IPS DF 6.9 (cell line): Measurements from ENCODE around the gene GSK3B.

Experiments
- DNase-seq: peaks from one replicate; pipeline ENCODE4 v3.0.0-alpha.2; 2013; ENCODE audit warnings: low read depth, low spot score
- H3K27ac ChIP-seq: one replicate; pipeline ENCODE4 v1.5.1; 2013; ENCODE audit warnings: low read length, control low read depth
- H3K27me3 ChIP-seq: 2 replicates; pipeline ENCODE4 v1.6.1; 2013; ENCODE audit warnings: mild to moderate bottlenecking, low read length; ENCODE audit not compliant: control insufficient read depth, insufficient read depth
- H3K36me3 ChIP-seq: 2 replicates; pipeline ENCODE4 v1.6.1; 2013; ENCODE audit warnings: low read length; ENCODE audit not compliant: control insufficient read depth, insufficient read depth
- H3K4me1 ChIP-seq: 2 replicates; pipeline ENCODE4 v1.6.1; 2013; ENCODE audit warnings: low read length; ENCODE audit not compliant: control insufficient read depth, insufficient read depth
- H3K4me3 ChIP-seq: 2 replicates; pipeline ENCODE4 v1.5.1; 2013; ENCODE audit warnings: mild to moderate bottlenecking, low read length
- H3K9me3 ChIP-seq: 2 replicates; pipeline ENCODE4 v1.6.1; 2013; ENCODE audit warnings: low read length, inconsistent platforms; ENCODE audit not compliant: control insufficient read depth, insufficient read depth
- WGBS: extraction: QIAGEN DNeasy Blood & Tissue Kit; methylation state at CpG from one replicate; pipeline ENCODE4 v1.1.7; 2013; ENCODE audit warnings: mixed read lengths, missing lambda C conversion rate; ENCODE audit not compliant: insufficient read length, insufficient coverage; 5-methylcytosine and 5-hydroxymethylcytosine counted together

GSK3B gene

DNA sequence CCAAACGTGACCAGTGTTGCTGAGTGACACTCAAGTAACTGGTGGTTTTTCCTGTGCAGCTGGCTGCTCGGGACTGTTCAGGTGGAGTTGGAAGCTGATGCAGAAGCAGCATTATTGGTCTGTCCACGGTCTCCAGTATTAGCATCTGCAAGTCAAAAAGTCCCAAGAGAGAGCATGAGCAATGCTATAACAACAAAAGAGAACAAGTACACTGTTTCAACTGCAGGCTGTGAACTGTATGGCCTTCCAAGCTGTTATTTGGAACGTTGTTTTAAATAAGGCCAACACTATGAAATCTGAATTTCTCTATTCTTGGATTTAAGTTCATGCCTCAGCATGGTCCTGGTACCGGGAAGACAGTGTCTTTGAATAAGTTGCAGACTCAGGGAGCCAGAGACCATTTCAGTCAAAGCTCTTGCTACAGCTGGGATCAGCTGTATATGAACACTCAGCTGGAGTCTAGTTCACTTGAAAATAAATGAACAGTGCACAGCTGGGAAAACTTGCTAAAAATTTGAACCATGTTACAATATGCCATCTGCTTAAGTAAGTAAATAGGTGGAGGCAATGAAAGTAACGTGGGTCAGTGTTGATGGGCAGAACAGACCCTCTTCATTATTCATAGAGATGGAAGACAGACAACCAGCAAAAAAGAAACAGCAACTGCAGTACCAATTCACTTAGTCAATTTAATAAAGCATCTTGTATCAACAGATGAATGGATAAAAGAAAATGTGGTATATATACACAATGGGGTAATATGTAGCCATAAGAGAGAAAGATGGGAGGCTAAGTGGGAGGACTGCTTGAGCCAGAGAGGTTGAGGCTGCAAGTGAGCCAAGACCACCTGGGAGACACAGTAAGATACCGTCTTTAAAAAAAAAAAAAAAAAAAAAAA lies 267.3 kb downstream of the GSK3B start:
- Histone ChIP-seq H3K27me3 (no peaks in the 10 kb centered on the region), H3K36me3 (no peaks in the 10 kb centered on the region), H3K27ac (no peak overlapping the region), H3K4me1 (peaks cover 1% of the 10 kb centered on the region; the same call in 1 of the 2 replicates), H3K9me3 (no peaks in the 10 kb centered on the region), H3K4me3 (no peak overlapping the region)
- no CpG with 5 or more reads among the region's 7 CpGs for WGBS
- no peak for DNase-seq

DNA sequence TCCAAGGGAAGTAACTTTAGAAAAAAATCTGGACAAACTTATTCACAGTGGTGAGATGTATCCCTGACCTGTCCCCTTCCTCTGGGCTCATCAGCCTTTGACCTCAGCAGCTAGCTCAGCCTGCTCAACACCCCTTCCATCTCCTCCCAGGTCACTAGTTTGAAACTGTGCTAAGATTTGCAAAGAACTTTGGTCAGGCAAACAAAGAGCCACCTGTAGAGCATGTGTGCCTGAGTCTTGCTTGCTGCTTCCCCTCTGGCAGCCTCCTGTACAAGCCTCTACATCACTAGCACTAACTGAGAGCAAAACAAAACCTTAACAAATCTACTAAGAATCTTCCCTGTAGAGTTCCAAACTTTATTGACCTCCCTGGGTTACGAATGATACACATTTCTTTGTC lies 268.4 kb downstream of the GSK3B start:
- no peak for DNase-seq
- no peak overlapping the region for H3K4me3 ChIP-seq
- H3K36me3 ChIP-seq, result no peaks in the 10 kb centered on the region
- H3K27ac ChIP-seq, result no peak overlapping the region
- no peaks in the 10 kb centered on the region for H3K9me3 ChIP-seq
- WGBS, result no CpG with 5 or more reads among the region's 1 CpG
- H3K27me3 ChIP-seq, result no peaks in the 10 kb centered on the region
- peaks cover 1% of the 10 kb centered on the region; the same call in 1 of the 2 replicates for H3K4me1 ChIP-seq

DNA sequence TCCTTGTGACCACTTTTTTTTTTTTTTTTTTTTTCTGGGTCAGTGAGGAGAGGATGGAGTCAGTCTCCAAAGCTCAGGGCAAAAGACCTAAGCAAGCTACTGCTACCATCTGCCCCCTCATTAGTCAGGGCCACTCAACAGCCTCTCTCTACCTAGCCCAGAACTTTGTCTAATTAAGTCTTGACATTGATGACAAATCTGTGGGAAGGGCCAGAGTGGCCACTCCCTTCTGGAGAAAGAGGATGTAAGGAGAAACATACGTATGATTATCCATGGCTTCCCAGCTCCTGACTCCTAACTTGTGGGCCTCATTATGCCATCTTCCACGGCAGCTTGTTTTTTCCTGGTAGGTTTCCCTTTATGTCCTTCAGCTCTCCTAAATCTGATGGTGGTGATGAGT lies 274.4 kb downstream of the GSK3B start:
- DNase-seq, result no peak
- H3K4me3 ChIP-seq, result no peak overlapping the region; the same call in 1 of the 2 replicates

DNA sequence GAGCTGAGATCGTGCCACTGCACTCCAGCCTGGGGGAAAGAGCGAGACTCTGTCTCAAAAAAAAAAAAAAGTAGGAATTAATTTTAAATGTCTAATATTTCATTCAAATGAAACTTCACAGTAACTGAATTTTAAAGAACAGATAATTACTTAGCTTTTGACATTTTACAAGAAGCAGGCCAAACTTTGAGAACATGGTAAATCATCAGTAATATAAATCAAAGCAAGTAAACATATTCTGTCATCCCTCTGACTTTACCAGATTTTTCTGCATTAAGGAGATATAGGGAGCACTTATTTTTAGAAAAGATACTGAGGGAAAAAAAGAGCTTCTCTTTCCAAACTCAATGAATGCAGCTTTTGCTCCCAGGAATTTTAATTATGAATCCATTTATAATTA lies 275.3 kb downstream of the GSK3B start:
- Histone ChIP-seq H3K36me3 (no peaks in the 10 kb centered on the region), H3K27me3 (no peaks in the 10 kb centered on the region), H3K4me1 (no peaks in the 10 kb centered on the region), H3K27ac (no peak overlapping the region), H3K4me3 (no peak overlapping the region), H3K9me3 (no peaks in the 10 kb centered on the region)
- DNase-seq, result no peak
- no CpG with 5 or more reads among the region's 2 CpGs for WGBS

More for the DNA sequence above, 274.4 kb downstream of the GSK3B start:
- H3K27ac ChIP-seq, result no peak overlapping the region
- H3K9me3 ChIP-seq, result no peaks in the 10 kb centered on the region
- H3K36me3 ChIP-seq, result no peaks in the 10 kb centered on the region
- WGBS, result no CpG with 5 or more reads among the region's 2 CpGs
- H3K4me1 ChIP-seq, result no peaks in the 10 kb centered on the region
- no peaks in the 10 kb centered on the region for H3K27me3 ChIP-seq

DNA sequence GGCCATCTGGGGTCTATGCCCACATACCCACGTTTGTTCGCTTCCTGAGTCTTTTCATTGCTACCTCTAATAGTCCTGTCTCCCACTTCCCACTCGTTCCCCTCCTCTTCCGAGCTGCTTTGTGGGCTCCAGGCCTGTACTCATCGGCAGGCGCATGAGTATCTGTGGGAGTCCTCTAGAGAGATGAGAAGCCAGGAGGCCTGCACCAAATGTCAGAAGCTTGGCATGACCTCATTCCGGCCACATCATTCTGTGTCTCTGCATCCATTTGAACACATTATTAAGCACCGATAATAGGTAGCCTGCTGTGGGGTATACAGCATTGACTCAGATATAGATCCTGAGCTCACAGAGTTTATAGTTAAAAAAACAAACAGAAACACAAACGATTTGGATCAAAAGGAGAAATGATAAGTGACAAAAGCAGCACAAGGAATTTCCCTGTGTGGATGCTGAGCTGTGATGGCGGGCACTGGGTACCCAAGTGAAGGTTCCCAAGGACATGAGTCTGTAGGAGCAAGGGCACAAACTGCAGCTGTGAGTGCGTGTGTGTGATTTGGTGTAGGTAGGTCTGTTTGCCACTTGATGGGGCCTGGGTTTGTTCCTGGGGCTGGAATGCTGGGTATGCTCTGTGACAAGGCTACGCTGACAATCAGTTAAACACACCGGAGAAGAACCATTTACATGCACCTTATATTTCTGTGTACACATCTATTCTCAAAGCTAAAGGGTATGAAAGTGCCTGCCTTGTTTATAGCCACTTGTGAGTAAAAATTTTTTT lies 276.5 kb downstream of the GSK3B start:
- Histone ChIP-seq H3K27me3 (no peaks in the 10 kb centered on the region), H3K27ac (no peak overlapping the region), H3K9me3 (no peaks in the 10 kb centered on the region), H3K4me3 (no peak overlapping the region), H3K36me3 (no peaks in the 10 kb centered on the region), H3K4me1 (no peaks in the 10 kb centered on the region)
- no CpG with 5 or more reads among the region's 13 CpGs for WGBS
- no peak for DNase-seq

DNA sequence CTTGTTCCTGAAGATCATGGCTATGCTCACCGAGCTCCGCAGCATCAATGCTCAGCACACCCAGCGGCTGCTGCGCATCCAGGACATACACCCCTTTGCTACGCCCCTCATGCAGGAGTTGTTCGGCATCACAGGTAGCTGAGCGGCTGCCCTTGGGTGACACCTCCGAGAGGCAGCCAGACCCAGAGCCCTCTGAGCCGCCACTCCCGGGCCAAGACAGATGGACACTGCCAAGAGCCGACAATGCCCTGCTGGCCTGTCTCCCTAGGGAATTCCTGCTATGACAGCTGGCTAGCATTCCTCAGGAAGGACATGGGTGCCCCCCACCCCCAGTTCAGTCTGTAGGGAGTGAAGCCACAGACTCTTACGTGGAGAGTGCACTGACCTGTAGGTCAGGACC lies 277.2 kb downstream of the GSK3B start:
- no peaks in the 10 kb centered on the region for H3K36me3 ChIP-seq
- no peak overlapping the region for H3K4me3 ChIP-seq
- no peak overlapping the region for H3K27ac ChIP-seq
- WGBS, result no CpG with 5 or more reads among the region's 12 CpGs
- DNase-seq, result no peak
- H3K9me3 ChIP-seq, result no peaks in the 10 kb centered on the region
- no peaks in the 10 kb centered on the region for H3K27me3 ChIP-seq
- H3K4me1 ChIP-seq, result no peaks in the 10 kb centered on the region

DNA sequence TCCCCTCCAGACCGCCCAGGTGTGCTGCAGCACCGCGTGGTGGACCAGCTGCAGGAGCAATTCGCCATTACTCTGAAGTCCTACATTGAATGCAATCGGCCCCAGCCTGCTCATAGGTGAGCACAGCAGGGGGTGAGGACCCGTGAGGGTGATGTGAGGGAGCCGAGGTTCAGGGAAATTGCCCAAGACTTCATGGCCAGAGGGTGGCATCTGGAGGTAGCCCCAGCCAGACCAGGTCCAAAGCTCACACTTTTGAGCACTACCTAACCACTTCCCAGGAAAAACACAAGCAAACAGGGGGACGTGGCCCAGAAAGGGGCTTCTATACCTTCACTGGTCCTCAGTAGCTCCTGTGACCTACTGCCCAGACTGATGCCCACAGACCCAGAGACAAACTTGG lies 278.5 kb downstream of the GSK3B start:
- DNase-seq, result no peak
- Histone ChIP-seq H3K4me1 (no peaks in the 10 kb centered on the region), H3K9me3 (no peaks in the 10 kb centered on the region), H3K36me3 (no peaks in the 10 kb centered on the region), H3K27me3 (no peaks in the 10 kb centered on the region), H3K27ac (no peak overlapping the region), H3K4me3 (no peak overlapping the region)
- no CpG with 5 or more reads among the region's 8 CpGs for WGBS

DNA sequence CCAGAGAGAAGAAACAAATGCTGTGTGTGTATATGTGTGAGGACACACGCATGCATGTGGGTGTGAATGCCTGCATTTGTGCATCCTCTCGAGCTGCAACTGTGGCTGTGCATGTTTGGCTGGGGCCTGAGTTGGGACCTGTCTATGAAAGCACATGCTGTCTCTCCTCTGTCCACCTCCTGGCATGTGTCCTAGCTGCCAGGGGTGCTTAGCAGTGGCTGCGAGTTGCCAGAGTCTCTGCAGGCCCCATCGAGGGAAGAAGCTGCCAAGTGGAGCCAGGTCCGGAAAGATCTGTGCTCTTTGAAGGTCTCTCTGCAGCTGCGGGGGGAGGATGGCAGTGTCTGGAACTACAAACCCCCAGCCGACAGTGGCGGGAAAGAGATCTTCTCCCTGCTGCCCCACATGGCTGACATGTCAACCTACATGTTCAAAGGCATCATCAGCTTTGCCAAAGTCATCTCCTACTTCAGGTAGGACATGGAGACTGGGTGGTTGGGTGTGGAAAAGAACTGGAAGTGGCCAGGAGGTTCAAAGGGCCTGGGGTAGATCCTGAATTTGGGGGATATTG lies 281.7 kb downstream of the GSK3B start:
- Histone ChIP-seq H3K36me3 (no peaks in the 10 kb centered on the region), H3K27ac (no peak overlapping the region), H3K4me3 (no peak overlapping the region), H3K27me3 (no peaks in the 10 kb centered on the region), H3K9me3 (no peaks in the 10 kb centered on the region), H3K4me1 (no peaks in the 10 kb centered on the region)
- WGBS, result no CpG with 5 or more reads among the region's 8 CpGs
- no peak for DNase-seq

DNA sequence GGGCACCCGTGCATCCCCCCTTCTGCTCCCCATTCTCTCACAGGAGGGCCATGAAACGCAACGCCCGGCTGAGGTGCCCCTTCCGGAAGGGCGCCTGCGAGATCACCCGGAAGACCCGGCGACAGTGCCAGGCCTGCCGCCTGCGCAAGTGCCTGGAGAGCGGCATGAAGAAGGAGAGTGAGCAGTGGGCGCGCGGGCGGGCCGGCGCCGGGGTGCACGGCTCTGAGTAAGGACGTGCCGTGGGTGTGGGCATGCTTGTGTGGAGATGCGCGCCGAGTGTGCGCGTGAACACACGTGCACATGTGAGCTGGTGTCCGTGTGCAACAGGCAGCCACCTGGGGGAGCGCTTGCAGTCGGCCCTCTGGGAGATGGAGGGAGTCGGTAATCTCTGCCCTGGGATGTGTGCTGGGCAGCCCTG lies 284.2 kb downstream of the GSK3B start:
- no peak for DNase-seq
- Histone ChIP-seq H3K4me1 (no peaks in the 10 kb centered on the region), H3K27ac (no peak overlapping the region), H3K27me3 (no peaks in the 10 kb centered on the region), H3K36me3 (no peaks in the 10 kb centered on the region), H3K4me3 (no peak overlapping the region), H3K9me3 (no peaks in the 10 kb centered on the region)
- no CpG with 5 or more reads among the region's 33 CpGs for WGBS

DNA sequence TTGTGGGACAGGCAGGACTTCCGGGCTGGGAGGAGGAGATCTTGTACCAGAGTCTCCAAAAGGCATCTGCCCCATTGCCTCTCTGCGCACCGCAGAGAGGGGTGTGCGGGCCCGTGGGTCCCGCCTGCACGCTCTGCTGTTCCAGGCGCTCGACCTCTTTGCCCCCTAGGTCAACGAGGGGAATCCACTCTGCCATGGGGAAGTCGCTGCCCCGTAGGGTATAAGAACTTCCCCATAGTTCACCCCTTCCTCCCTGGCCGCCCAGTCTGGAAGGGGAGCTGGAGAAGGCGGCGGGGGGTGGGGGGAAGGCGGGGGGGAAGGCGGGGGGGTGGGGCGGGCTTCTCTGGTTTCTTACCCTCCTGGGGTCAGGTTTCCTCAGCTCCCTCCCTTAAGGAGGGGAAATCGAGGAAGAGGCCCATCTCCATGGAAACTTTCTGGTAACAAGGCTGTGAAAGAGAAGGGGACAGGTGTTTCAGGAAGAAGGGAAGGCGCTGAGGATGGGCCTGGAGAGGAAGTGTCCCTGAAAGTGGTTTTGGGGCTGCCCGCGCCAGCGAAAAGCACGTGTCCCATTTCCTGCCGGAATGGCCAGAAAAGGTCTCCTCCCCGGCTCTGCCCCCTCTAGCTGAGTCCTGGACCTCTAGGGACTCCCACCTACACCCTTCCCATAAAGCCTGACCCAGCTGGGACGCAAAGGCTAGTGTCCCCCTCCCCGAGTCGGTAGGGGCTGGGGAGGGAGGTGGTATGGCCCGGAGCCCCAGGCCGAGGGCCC lies 284.8 kb downstream of the GSK3B start:
- no peaks in the 10 kb centered on the region for H3K36me3 ChIP-seq
- no CpG with 5 or more reads among the region's 31 CpGs for WGBS

More for the DNA sequence above, 284.8 kb downstream of the GSK3B start:
- Histone ChIP-seq H3K4me1 (no peaks in the 10 kb centered on the region), H3K9me3 (no peaks in the 10 kb centered on the region), H3K27ac (no peak overlapping the region), H3K4me3 (no peak overlapping the region), H3K27me3 (no peaks in the 10 kb centered on the region)
- DNase-seq, result no peak
